Esophagus (tissue), 2 donors: Measurements from ENCODE around the gene DBH. TPM values are rescaled to one million over a fixed set of nuclear protein-coding genes. Genes with fewer than 3 reads are reported as not detected.

Experiments used
- H3K27ac ChIP-seq, 2 donors: one replicate each; pipeline ENCODE4 v1.5.1; 2013; ENCODE audit warnings: low read depth in 2 of 2, mild to moderate bottlenecking in 2 of 2, inconsistent platforms in 1 of 2, low read length in 1 of 2, moderate library complexity in 1 of 2
- H3K27me3 ChIP-seq, 2 donors: one replicate each; pipeline ENCODE4 v1.6.1; 2013; ENCODE audit warnings: low read length in 2 of 2, control low read depth in 1 of 2, mild to moderate bottlenecking in 1 of 2; ENCODE audit not compliant: insufficient read depth in 2 of 2, control insufficient read depth in 1 of 2
- H3K36me3 ChIP-seq, 2 donors: one replicate each; pipeline ENCODE4 v1.6.1; 2013; ENCODE audit warnings: low read length in 1 of 2; ENCODE audit not compliant: control insufficient read depth in 2 of 2, insufficient read depth in 2 of 2
- H3K4me1 ChIP-seq, 2 donors: one replicate each; pipeline ENCODE4 v1.6.1; 2013; ENCODE audit warnings: low read length in 1 of 2; ENCODE audit not compliant: control insufficient read depth in 2 of 2, insufficient read depth in 2 of 2
- H3K4me3 ChIP-seq, 2 donors: one replicate each; pipeline ENCODE4 v1.5.1; 2013; ENCODE audit warnings: low read length in 2 of 2, mild to moderate bottlenecking in 2 of 2, low read depth in 1 of 2, moderate library complexity in 1 of 2
- H3K9me3 ChIP-seq, 2 donors: one replicate each; pipeline ENCODE4 v1.6.1; 2013; ENCODE audit warnings: mild to moderate bottlenecking in 2 of 2, low read depth in 1 of 2, low read length in 1 of 2, moderate library complexity in 1 of 2; ENCODE audit not compliant: control insufficient read depth in 2 of 2, insufficient read depth in 1 of 2
- WGBS, 2 donors: extraction: QIAGEN DNeasy Blood & Tissue Kit; methylation state at CpG; one replicate each; pipeline ENCODE4 v1.1.7; 2013; 5-methylcytosine and 5-hydroxymethylcytosine counted together
- polyA plus RNA-seq, 2 donors: library from polyadenylated mRNA; stranded (reverse); fragments of 200-250 nt; gene quantifications; one replicate each; pipeline ENCODE4 v1.2.3, GENCODE V29; 2013
- donor health status: healthy with polysubstance abuse.
- donor health status: Bipolar disorder and iron deficiency.

The DBH gene
- polyA plus RNA-seq, 2 donors = 0.01 TPM; not detected in 1

DNA sequence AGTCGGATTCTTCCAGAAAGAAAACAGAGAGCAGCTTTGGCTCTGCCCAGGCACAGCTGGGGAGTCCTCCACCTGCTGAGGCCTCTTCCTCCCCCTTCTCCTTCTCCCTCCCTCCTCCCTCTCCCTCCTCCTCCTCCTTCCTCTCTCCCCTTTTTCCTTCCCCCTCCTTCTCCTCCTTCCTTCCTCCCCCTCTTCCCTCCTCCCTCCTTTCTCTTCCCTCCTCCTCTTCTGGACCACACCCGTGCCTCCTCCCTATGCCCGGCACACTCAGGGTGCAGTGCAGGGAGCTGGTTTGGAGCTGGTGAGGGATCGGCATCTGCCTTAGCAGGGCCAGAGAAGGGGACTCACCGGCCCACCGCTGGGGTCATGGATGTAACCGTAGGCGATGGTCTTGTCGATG lies 30.2 kb downstream of the DBH start:
- Histone ChIP-seq H3K27me3 (no peaks in the 10 kb centered on the region), H3K36me3 (no peaks in the 10 kb centered on the region)
- WGBS, 2 donors = 72 to 76% methylated on average over 9 of the region's 9 CpGs

DNA sequence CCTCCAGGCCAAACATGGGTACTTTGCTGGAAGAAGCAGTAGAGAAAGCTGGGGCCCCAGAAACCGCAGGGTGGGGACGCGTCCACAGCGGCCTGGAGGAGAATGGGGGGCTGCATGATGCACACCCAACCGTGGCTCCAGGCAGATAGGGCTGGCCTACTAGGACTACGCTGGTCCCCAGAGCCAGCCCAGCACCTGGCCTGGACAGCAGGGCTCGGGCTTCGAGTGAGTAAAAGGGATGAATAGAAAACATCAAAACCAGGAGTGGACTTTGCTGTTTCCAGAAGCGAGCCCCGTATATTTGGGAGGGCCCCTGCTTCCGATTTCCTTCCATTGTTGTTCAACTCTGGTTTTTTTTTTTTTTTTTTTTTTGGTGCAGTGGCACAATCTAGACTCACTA lies 30.7 kb downstream of the DBH start:
- 76 to 78% methylated on average over 11 of the region's 11 CpGs for WGBS, 2 donors
- H3K27ac ChIP-seq = no peak overlapping the region
- no peak overlapping the region for H3K4me3 ChIP-seq
- H3K36me3 ChIP-seq = no peaks in the 10 kb centered on the region
- H3K27me3 ChIP-seq = no peaks in the 10 kb centered on the region
- H3K4me1 ChIP-seq = peaks cover 0 to 3% of the 10 kb centered on the region in 2 donors
- H3K9me3 ChIP-seq = no peaks in the 10 kb centered on the region

More for the DNA sequence above, 30.2 kb downstream of the DBH start:
- Histone ChIP-seq H3K4me3 (no peak overlapping the region), H3K27ac (no peak overlapping the region), H3K4me1 (peaks cover 0 to 3% of the 10 kb centered on the region in 2 donors), H3K9me3 (no peaks in the 10 kb centered on the region)

DNA sequence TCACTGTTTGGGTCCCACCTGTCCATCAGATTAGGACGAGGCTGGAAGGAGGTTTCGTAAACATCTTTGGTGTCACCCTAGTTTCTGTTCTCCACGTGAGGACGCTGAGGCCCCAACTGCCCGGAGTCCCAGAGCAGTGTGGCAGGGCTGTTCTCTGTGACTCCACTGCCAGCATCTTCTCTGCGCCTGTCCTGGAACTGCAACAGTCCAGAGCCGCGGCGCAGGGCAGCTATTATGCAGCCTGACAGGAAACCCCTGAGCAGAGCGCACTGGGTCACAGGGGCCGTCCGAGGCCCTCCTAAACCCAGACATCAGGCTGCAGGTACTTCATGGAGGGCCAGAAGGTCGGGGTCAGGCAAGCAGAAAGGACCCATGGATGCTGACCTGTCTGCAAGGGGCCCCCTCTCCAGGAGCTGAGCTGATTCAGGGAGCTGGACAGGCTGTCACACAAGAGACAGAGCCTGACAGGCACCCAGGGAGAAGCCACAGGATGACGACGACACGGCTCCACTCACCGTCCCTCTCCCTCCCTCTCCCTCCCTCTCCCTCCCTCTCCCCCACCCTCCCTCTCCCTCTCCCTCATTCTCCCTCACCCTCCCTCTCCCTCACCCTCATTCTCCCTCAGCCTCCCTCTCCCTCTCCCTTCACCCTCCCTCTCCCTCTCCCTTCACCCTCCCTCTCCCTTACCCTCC lies 31.7 kb downstream of the DBH start:
- H3K36me3 ChIP-seq = no peaks in the 10 kb centered on the region
- WGBS, 2 donors = 66 to 68% methylated on average over 17 of the region's 17 CpGs

DNA sequence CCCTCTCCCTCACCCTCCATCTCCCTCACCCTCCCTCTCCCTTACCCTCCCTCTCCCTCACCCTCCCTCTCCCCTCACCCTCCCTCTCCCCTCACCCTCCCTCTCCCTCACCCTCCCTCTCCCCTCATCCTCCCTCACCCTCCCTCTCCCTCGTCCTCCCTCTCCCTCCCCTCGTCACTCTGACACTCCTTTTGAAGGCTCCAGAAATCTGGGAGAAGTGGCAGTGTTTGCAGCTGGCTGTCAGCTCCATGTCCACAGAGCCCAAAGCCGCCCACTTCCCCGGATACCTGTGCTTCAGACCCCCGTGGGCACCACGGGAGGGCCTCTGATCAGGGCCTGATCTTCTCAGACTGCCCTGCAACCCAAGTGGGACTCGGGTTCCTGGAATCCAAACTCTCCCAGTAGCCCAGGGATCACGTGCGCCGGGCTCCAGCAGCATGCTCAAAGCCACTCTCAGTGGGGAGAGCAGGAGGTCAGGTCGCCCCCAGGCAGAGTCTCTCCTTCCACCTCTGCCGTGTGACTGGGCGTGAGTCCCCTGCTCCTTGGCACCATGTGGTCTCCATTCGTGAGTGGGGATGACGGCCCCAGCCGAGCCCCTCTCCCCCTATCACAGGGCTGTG lies 33.1 kb downstream of the DBH start:
- no peaks in the 10 kb centered on the region for H3K36me3 ChIP-seq
- no peak overlapping the region for H3K4me3 ChIP-seq
- 78 to 85% methylated on average over 14 to 15 of the region's 16 CpGs for WGBS, 2 donors
- H3K4me1 ChIP-seq = peaks cover 0 to 3% of the 10 kb centered on the region in 2 donors
- H3K27me3 ChIP-seq = no peaks in the 10 kb centered on the region
- H3K27ac ChIP-seq = no peak overlapping the region
- H3K9me3 ChIP-seq = no peaks in the 10 kb centered on the region

More for the DNA sequence above, 31.7 kb downstream of the DBH start:
- no peaks in the 10 kb centered on the region for H3K27me3 ChIP-seq
- peaks cover 0 to 3% of the 10 kb centered on the region in 2 donors for H3K4me1 ChIP-seq
- no peaks in the 10 kb centered on the region for H3K9me3 ChIP-seq
- no peak overlapping the region for H3K4me3 ChIP-seq
- H3K27ac ChIP-seq = no peak overlapping the region

DNA sequence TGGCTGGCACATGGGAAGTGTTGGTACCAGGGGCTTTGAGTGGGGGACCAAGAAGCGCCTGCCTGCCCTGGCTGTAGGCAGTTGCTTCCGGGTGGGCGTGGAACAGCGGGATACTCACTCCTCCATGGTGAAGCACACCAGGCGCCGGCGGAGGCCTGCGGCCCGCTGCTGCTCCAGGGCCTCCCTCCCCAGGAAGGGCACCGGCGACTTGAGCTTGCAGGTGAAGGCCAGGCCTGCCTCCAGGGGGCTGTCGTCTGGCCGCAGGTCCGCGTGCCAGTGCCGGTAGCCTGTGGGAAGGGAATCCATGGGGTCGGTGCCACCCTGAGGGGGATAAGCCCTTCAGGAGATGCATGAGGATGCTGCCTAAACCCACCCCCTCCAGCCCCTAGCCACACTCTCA lies 34.3 kb downstream of the DBH start:
- H3K4me3 ChIP-seq = no peak overlapping the region
- no peaks in the 10 kb centered on the region for H3K36me3 ChIP-seq

DNA sequence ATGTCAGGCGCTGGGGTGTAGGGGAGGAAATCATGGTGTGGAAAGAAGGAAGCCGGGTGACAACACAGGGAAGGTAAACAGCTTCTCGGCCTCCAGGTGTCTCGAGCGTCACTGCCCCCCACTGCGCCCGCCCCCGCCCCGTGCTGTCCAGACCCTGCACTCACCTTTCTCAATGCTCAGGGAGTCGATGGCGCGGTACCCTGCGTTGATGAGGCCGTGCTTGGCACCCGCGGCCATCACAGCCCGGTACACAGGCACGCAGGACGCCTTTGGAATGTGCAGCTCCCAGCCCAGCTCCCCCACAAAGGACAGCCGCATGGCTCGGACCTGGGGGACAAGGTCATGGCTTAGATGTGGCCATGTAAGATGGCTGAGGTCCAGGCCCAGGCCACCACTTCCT lies 35.2 kb downstream of the DBH start:
- no peak overlapping the region for H3K27ac ChIP-seq
- WGBS, 2 donors = 89 to 93% methylated on average over 21 of the region's 21 CpGs
- no peaks in the 10 kb centered on the region for H3K27me3 ChIP-seq
- H3K4me1 ChIP-seq = peaks cover 0 to 3% of the 10 kb centered on the region in 2 donors
- H3K9me3 ChIP-seq = no peaks in the 10 kb centered on the region
- no peak overlapping the region for H3K4me3 ChIP-seq
- H3K36me3 ChIP-seq = no peaks in the 10 kb centered on the region

More for the DNA sequence above, 34.3 kb downstream of the DBH start:
- WGBS, 2 donors = 92% methylated on average over 17 of the region's 17 CpGs
- no peaks in the 10 kb centered on the region for H3K27me3 ChIP-seq
- H3K4me1 ChIP-seq = peaks cover 0 to 3% of the 10 kb centered on the region in 2 donors
- no peaks in the 10 kb centered on the region for H3K9me3 ChIP-seq
- H3K27ac ChIP-seq = no peak overlapping the region

DNA sequence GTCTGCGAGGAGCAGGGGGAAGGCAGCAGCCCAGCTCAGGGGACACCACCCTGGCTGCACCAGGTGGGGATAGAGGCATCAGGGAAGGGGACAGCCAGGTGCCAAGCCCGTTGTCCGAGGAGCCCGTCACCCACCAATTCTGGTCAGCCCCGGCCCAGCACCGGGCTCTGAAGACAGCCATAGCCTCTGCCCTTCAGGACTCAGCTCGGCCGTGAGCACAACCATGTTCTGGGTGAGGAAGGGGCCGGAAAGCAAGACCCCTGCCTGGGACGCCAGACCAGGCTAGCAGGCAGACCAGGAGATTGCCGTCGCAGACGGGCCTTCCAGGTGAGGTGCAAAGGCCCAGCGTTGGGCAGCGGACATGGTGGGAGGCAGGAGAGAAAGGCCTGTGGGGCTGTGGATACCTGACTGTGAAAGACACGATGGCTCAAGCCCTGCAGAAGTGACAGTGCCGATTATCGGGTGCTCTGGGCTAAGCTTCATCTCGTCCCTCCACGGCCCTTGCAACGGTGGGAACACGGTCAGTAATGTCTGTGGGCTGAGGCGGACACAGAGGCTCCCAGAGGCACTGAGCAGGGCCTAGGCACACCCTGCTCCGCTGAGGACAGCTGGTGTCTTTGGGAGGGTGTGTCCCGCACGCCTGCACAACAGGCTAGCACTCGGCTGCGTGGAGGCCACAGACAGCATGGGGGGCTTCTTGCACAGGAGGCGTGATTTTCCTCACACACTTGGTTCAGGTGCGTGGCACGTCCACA lies 36.5 kb downstream of the DBH start:
- Histone ChIP-seq H3K27ac (no peak overlapping the region), H3K27me3 (no peaks in the 10 kb centered on the region), H3K4me1 (peaks cover 0 to 3% of the 10 kb centered on the region in 2 donors), H3K9me3 (no peaks in the 10 kb centered on the region), H3K36me3 (no peaks in the 10 kb centered on the region), H3K4me3 (no peak overlapping the region)
- 86 to 93% methylated on average over 31 of the region's 31 CpGs for WGBS, 2 donors

DNA sequence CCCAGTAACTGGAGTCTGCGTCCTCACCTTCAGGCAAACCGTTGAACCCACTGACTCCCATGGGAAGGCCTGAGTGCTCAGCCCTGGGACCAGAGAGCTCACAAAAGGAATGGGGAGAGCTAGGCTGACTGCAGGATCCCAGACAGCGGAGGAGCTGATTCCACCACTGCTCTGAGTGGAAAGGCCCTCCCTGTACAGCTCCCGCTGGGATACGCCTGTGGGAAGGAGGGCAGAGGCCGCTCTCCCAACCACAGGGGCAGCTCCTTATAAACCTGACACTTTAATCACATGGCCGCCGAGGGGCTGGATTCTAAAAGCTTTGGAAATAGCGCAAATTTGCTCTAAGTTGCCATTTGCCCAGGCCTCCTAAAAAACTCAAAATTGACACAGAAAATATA lies 37.1 kb downstream of the DBH start:
- Histone ChIP-seq H3K36me3 (no peaks in the 10 kb centered on the region), H3K27me3 (no peaks in the 10 kb centered on the region), H3K4me3 (no peak overlapping the region), H3K9me3 (no peaks in the 10 kb centered on the region), H3K27ac (no peak overlapping the region), H3K4me1 (peaks cover 0 to 3% of the 10 kb centered on the region in 2 donors)
- WGBS, 2 donors = 86 to 88% methylated on average over 9 of the region's 9 CpGs

DNA sequence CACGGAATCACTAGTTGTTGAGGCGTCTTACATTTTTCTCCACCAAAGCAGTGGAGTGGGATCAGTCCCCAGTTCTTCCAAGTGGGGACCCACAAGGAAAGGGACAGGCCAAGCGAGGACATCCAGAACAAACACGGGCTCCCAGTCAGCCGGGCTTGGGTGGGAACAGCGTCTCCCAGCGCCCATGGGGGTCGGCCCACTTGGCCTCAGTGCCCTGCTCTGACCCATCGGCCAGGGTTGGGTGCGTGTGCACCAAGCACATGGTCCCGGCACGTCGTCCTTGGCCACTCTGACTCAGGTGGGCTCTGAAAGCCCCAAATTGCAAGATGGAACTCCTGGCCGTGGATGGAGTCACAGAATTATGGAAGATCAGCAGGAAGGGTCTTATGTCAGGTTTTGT lies 37.9 kb downstream of the DBH start:
- Histone ChIP-seq H3K9me3 (no peaks in the 10 kb centered on the region), H3K4me3 (no peak overlapping the region), H3K36me3 (no peaks in the 10 kb centered on the region), H3K4me1 (peaks cover 0 to 3% of the 10 kb centered on the region in 2 donors), H3K27me3 (no peaks in the 10 kb centered on the region), H3K27ac (no peak overlapping the region)
- WGBS, 2 donors = 93 to 96% methylated on average over 14 of the region's 14 CpGs
